Measurements from ENCODE around the gene F7. TPM values are rescaled to one million over a fixed set of nuclear protein-coding genes. Genes with fewer than 3 reads are reported as not detected.

The F7 gene
- total RNA-seq, 1 donor from 2014 or later, result not detected

DNA sequence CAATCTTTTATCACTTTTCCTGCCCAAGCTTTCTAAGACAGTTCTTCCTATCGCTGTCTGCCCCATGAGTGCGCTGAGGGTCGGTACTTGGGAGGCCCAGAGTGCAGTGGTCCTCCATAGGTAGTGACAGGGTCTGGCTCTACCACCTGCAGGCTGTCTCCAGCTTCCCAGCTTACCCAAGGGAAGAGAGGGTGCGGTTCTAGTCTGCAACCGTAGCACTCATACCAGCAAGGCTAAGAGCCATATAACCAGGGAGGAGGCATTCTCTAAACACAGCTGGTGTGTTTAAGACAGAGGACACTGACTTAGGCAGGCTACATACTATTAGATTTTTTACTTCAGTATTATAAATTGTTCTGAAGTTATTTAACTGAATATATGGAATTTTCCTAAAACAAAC, 61.1 kb downstream of the F7 start:
- Histone ChIP-seq H3K4me3 (ENCODE audit: low read depth, low read length) (no peak overlapping the region), H3K36me3 (ENCODE audit: control insufficient read depth, insufficient read depth, low read length) (no peaks in the 10 kb centered on the region), H3K27me3 (ENCODE audit: control insufficient read depth, insufficient read depth, low read length) (peaks cover 4% of the 10 kb centered on the region)
- FAIRE-seq, result no peak
- DNase-seq (ENCODE audit: low read depth), result no peak
- TF ChIP-seq CTCF (IDR thresholded peaks at IDR 0.05; ENCODE audit: insufficient read depth, low read length, severe bottlenecking), result no peak

DNA sequence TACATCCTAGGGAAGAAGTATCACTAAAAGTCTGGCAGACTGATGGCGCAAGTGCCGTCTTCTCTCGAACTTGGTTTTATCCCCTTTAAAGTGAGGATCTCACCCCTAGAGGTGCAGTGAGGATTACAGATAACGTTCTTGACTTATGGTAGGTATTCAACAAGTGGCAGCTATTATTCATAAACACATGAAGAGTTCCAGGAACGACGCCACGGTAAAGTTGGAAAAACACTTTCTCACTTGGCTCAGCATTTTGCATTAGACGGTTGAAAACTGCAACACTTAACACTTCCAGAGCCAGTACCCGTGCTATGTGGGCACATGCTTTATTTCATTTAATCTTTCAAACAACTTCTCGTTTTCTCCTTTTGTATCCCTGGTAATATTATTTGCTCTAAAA, 61.6 kb downstream of the F7 start:
- Histone ChIP-seq H3K4me3 (ENCODE audit: low read depth, low read length) (no peak overlapping the region), H3K27me3 (ENCODE audit: control insufficient read depth, insufficient read depth, low read length) (peaks cover 4% of the 10 kb centered on the region), H3K36me3 (ENCODE audit: control insufficient read depth, insufficient read depth, low read length) (no peaks in the 10 kb centered on the region)
- DNase-seq (ENCODE audit: low read depth) (no peak), FAIRE-seq (no peak)
- no peak for TF ChIP-seq CTCF (IDR thresholded peaks at IDR 0.05; ENCODE audit: insufficient read depth, low read length, severe bottlenecking)

- DNase-seq (ENCODE audit: low read depth), result no peak
- no peak for TF ChIP-seq CTCF (IDR thresholded peaks at IDR 0.05; ENCODE audit: insufficient read depth, low read length, severe bottlenecking)
- H3K36me3 ChIP-seq (ENCODE audit: control insufficient read depth, insufficient read depth, low read length), result no peaks in the 10 kb centered on the region
- no peak overlapping the region for H3K4me3 ChIP-seq (ENCODE audit: low read depth, low read length)
- H3K27me3 ChIP-seq (ENCODE audit: control insufficient read depth, insufficient read depth, low read length), result peaks cover 4% of the 10 kb centered on the region
- FAIRE-seq, result no peak
Observed at GRCh38 chr13:113167575-113167974, 62.0 kb downstream of the F7 start.

DNA sequence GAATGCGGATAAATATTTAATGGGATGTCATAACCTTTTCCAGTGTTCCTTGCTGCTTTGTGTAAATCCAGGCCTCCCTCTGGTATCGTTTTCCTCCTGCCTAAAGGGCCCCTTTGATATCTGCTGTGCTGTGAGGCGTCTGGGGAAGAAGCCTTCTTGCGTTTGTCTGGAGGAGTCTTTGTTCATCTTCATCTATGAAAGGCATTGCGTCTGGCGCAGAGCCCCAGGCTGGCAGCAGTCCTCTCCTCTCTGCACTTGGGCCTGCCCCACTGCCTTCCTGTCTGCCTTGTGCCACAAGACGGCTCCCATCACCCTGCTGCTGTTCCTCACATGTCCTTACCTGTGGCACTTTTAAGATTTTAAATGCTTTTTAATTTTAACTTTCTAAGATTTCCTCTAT, 62.6 kb downstream of the F7 start:
- H3K27me3 ChIP-seq (ENCODE audit: control insufficient read depth, insufficient read depth, low read length), result peaks cover 2% of the 10 kb centered on the region
- H3K36me3 ChIP-seq (ENCODE audit: control insufficient read depth, insufficient read depth, low read length), result no peaks in the 10 kb centered on the region
- FAIRE-seq (no peak), DNase-seq (ENCODE audit: low read depth) (no peak)
- TF ChIP-seq CTCF (IDR thresholded peaks at IDR 0.05; ENCODE audit: insufficient read depth, low read length, severe bottlenecking), result no peak
- H3K4me3 ChIP-seq (ENCODE audit: low read depth, low read length), result no peak overlapping the region

- no peak for DNase-seq (ENCODE audit: low read depth)
- FAIRE-seq, result no peak
- Histone ChIP-seq H3K4me3 (ENCODE audit: low read depth, low read length) (no peak overlapping the region), H3K27me3 (ENCODE audit: control insufficient read depth, insufficient read depth, low read length) (no peaks in the 10 kb centered on the region), H3K36me3 (ENCODE audit: control insufficient read depth, insufficient read depth, low read length) (no peaks in the 10 kb centered on the region)
- TF ChIP-seq CTCF (IDR thresholded peaks at IDR 0.05; ENCODE audit: insufficient read depth, low read length, severe bottlenecking), result no peak
Observed at GRCh38 chr13:113169277-113170272, 64.0 kb downstream of the F7 start.

Other genes with a start within 250 kb of the F7 start
- gene MCF2L, start 136.6 kb upstream of the F7 start, total RNA-seq, result under 0.01 TPM in 2 replicates
- gene F10, start 17.0 kb downstream of the F7 start, total RNA-seq, result 0.26 TPM in 1 of 2 replicates, not detected in the other
- not detected in 2 replicates for gene PROZ, start 52.9 kb downstream of the F7 start, total RNA-seq
- gene PCID2, start 102.9 kb downstream of the F7 start, total RNA-seq, result 55.3 and 61.1 TPM in 2 replicates
- 84.0 and 104 TPM in 2 replicates for gene CUL4A, start 103.8 kb downstream of the F7 start, total RNA-seq
- 267 and 286 TPM in 2 replicates for gene LAMP1, start 191.4 kb downstream of the F7 start, total RNA-seq